Measurements from ENCODE around the gene ATP11C. TPM values are rescaled to one million over a fixed set of nuclear protein-coding genes. Genes with fewer than 3 reads are reported as not detected.

Gene ATP11C
- total and polyA plus RNA-seq, 7 donors: 2.1 to 3.9 (median 3.0) TPM

GRCh38 chrX:139708067-139708466 is 224.8 kb downstream of the ATP11C start, which contains the start of gene MCF2:
MCF2 (minus strand) TSS chrX:139708167; CDS start chrX:139651744, 56,423 bp downstream.
- no peaks in the 10 kb centered on the region for H3K27me3 ChIP-seq (ENCODE audit: insufficient read depth in 3 of 3, low read length in 2 of 3)
- ATAC-seq (no peak), DNase-seq (no peak)
- TF ChIP-seq CTCF (IDR thresholded peaks at IDR 0.05): no peak
- H3K4me3 ChIP-seq: no peak within 1 kb of the TSS
- H3K36me3 ChIP-seq (ENCODE audit: insufficient read depth in 1 of 2, low read depth in 1 of 2): no peaks in the 10 kb centered on the region
- H3K27ac ChIP-seq: no peak within 1 kb of the TSS
- intact Hi-C loops (cut with DNase I): no loop called here
- no peaks in the 10 kb centered on the region for H3K4me1 ChIP-seq
- 64 to 77% (median 74%) methylated on average over 4 of the region's 4 CpGs for WGBS, 3 donors
- H3K9me3 ChIP-seq: no peaks in the 10 kb centered on the region

GRCh38 chrX:139702658-139703057 is 230.2 kb downstream of the ATP11C start:
- H3K27me3 ChIP-seq (ENCODE audit: insufficient read depth in 3 of 3, low read length in 2 of 3): no peaks in the 10 kb centered on the region
- intact Hi-C loops (cut with DNase I): no loop called here
- H3K36me3 ChIP-seq (ENCODE audit: insufficient read depth in 1 of 2, low read depth in 1 of 2): no peaks in the 10 kb centered on the region
- no peak overlapping the region for H3K4me3 ChIP-seq
- TF ChIP-seq CTCF (IDR thresholded peaks at IDR 0.05): no peak
- H3K9me3 ChIP-seq: no peaks in the 10 kb centered on the region
- H3K4me1 ChIP-seq: no peaks in the 10 kb centered on the region
- no peak overlapping the region for H3K27ac ChIP-seq
- ATAC-seq (no peak), DNase-seq (no peak)
- 81 to 87% (median 83%) methylated on average over 3 of the region's 3 CpGs for WGBS, 3 donors

GRCh38 chrX:139692908-139693307 is 239.9 kb downstream of the ATP11C start:
- intact Hi-C loops (cut with DNase I): no loop called here
- TF ChIP-seq CTCF (IDR thresholded peaks at IDR 0.05): no peak
- DNase-seq: no peak
- Histone ChIP-seq H3K27ac (no peak overlapping the region), H3K4me1 (no peaks in the 10 kb centered on the region), H3K36me3 (ENCODE audit: insufficient read depth in 1 of 2, low read depth in 1 of 2) (no peaks in the 10 kb centered on the region), H3K9me3 (no peaks in the 10 kb centered on the region), H3K4me3 (peak overlapping the region; percentile 57), H3K27me3 (ENCODE audit: insufficient read depth in 3 of 3, low read length in 2 of 3) (peaks cover 0 to 18% (median 0%) of the 10 kb centered on the region in 3 donors)
- ATAC-seq: no peak
- WGBS, 3 donors: 24 to 36% (median 35%) methylated on average over 8 of the region's 8 CpGs

- no peak for DNase-seq
- Histone ChIP-seq H3K9me3 (no peaks in the 10 kb centered on the region), H3K36me3 (ENCODE audit: insufficient read depth in 1 of 2, low read depth in 1 of 2) (no peaks in the 10 kb centered on the region), H3K27me3 (ENCODE audit: insufficient read depth in 3 of 3, low read length in 2 of 3) (peaks cover 0 to 18% (median 0%) of the 10 kb centered on the region in 3 donors), H3K4me3 (peak overlapping the region; percentile 57), H3K4me1 (no peaks in the 10 kb centered on the region), H3K27ac (no peak overlapping the region)
- ATAC-seq: no peak
- no peak for TF ChIP-seq CTCF (IDR thresholded peaks at IDR 0.05)
- 10 to 51% (median 17%) methylated on average over 8 to 11 of the region's 11 CpGs for WGBS, 3 donors
- intact Hi-C loops (cut with DNase I): no loop called here
Observed at GRCh38 chrX:139692506-139692849, 240.4 kb downstream of the ATP11C start.

GRCh38 chrX:139691843-139692505 is 240.9 kb downstream of the ATP11C start:
- Histone ChIP-seq H3K36me3 (ENCODE audit: insufficient read depth in 1 of 2, low read depth in 1 of 2) (no peaks in the 10 kb centered on the region), H3K4me3 (peak overlapping the region; percentile 57), H3K9me3 (no peaks in the 10 kb centered on the region), H3K4me1 (no peaks in the 10 kb centered on the region), H3K27ac (no peak overlapping the region), H3K27me3 (ENCODE audit: insufficient read depth in 3 of 3, low read length in 2 of 3) (peaks cover 0 to 18% (median 0%) of the 10 kb centered on the region in 3 donors)
- DNase-seq (peak in 1 of 2 donors; percentile 49), ATAC-seq (peak in 1 of 4 donors; percentile 11)
- TF ChIP-seq CTCF (IDR thresholded peaks at IDR 0.05): no peak
- 1 to 22% (median 4%) methylated on average over 5 to 51 of the region's 52 CpGs for WGBS, 3 donors
- intact Hi-C loops (cut with DNase I): no loop called here

All from psoas muscle (tissue), 8 donors.